HEK293 (cell line): ENCODE measurements around the gene OSBPL1A.

ENCODE experiments used
- GLI2 ChIP-seq: fragments of 450-650 bp; formaldehyde crosslinking; IDR thresholded peaks from 2 replicates; pipeline ENCODE4; 2017; ENCODE audit warnings: missing biosample characterization, missing genetic modification characterization, low read depth, borderline replicate concordance
- MEIS1 ChIP-seq: sonication (generic); formaldehyde crosslinking; IDR thresholded peaks from 2 replicates; pipeline ENCODE4 v1.8.1; 2022; ENCODE audit warnings: missing genetic modification reagents, mild to moderate bottlenecking, borderline replicate concordance
- MYNN ChIP-seq: fragments of 450-650 bp; formaldehyde crosslinking; IDR thresholded peaks from 2 replicates; pipeline ENCODE4 v1.5.1; 2016; ENCODE audit warnings: missing biosample characterization, missing genetic modification characterization, borderline replicate concordance
- PATZ1 ChIP-seq: fragments of 450-650 bp; formaldehyde crosslinking; IDR thresholded peaks from 2 replicates; pipeline ENCODE4 v1.5.1; 2016; ENCODE audit warnings: missing biosample characterization, missing genetic modification characterization
- WT1 ChIP-seq: fragments of 450-650 bp; formaldehyde crosslinking; IDR thresholded peaks from 2 replicates; pipeline ENCODE4 v1.5.1; 2016; ENCODE audit warnings: missing biosample characterization, missing genetic modification characterization
- ZBTB49 ChIP-seq: fragments of 450-650 bp; formaldehyde crosslinking; IDR thresholded peaks from 2 replicates; pipeline ENCODE4 v1.5.1; 2016; ENCODE audit warnings: missing biosample characterization, missing genetic modification characterization, low read depth
- ZFP69B ChIP-seq: fragments of 450-650 bp; formaldehyde crosslinking; IDR thresholded peaks from 2 replicates; pipeline ENCODE4 v1.5.1; 2016; ENCODE audit warnings: missing biosample characterization, missing genetic modification characterization
- ZNF266 ChIP-seq: fragments of 450-650 bp; formaldehyde crosslinking; IDR thresholded peaks from 2 replicates; pipeline ENCODE4 v1.5.1; 2016; ENCODE audit warnings: missing biosample characterization, missing genetic modification characterization, low read depth
- ZNF302 ChIP-seq: fragments of 450-650 bp; formaldehyde crosslinking; IDR thresholded peaks from 2 replicates; pipeline ENCODE4 v1.5.1; 2016; ENCODE audit warnings: missing biosample characterization, missing genetic modification characterization, low read depth
- ZNF341 ChIP-seq: fragments of 450-650 bp; formaldehyde crosslinking; IDR thresholded peaks from 2 replicates; pipeline ENCODE4; 2016; ENCODE audit warnings: low read depth, missing biosample characterization, missing genetic modification characterization
- ZNF366 ChIP-seq: fragments of 450-650 bp; formaldehyde crosslinking; conservative IDR thresholded peaks from 2 replicates; pipeline ENCODE4 v1.5.1; 2016; ENCODE audit warnings: missing biosample characterization, missing genetic modification characterization
- ZNF423 ChIP-seq: fragments of 450-650 bp; formaldehyde crosslinking; IDR thresholded peaks from 2 replicates; pipeline ENCODE4 v1.5.1; 2016; ENCODE audit warnings: missing biosample characterization, missing genetic modification characterization
- ZNF426 ChIP-seq: fragments of 450-650 bp; formaldehyde crosslinking; IDR thresholded peaks from 2 replicates; pipeline ENCODE4 v1.5.1; 2017; ENCODE audit warnings: missing biosample characterization, missing genetic modification characterization, mild to moderate bottlenecking, inconsistent platforms, moderate library complexity
- ZNF529 ChIP-seq: fragments of 450-650 bp; formaldehyde crosslinking; IDR thresholded peaks from 2 replicates; pipeline ENCODE4 v1.5.1; 2017; ENCODE audit warnings: missing genetic modification characterization, missing biosample characterization; ENCODE audit not compliant: insufficient replicate concordance
- ZNF629 ChIP-seq: fragments of 450-650 bp; formaldehyde crosslinking; IDR thresholded peaks from 2 replicates; pipeline ENCODE4 v1.5.1; 2017; ENCODE audit warnings: missing biosample characterization, missing genetic modification characterization
- ZNF701 ChIP-seq: fragments of 450-650 bp; formaldehyde crosslinking; IDR thresholded peaks from 2 replicates; pipeline ENCODE4 v1.5.1; 2016; ENCODE audit warnings: missing biosample characterization, missing genetic modification characterization
- ZSCAN16 ChIP-seq: fragments of 450-650 bp; formaldehyde crosslinking; IDR thresholded peaks from 2 replicates; pipeline ENCODE4 v1.5.1; 2016; ENCODE audit warnings: missing biosample characterization, missing genetic modification characterization
- TF ChIP-seq, protein P1 (sequence below): fragments of 450-650 bp; formaldehyde crosslinking; IDR thresholded peaks from 2 replicates; pipeline ENCODE4 v1.5.1; 2016; ENCODE audit warnings: missing biosample characterization, missing genetic modification characterization
- TF ChIP-seq, protein P2 (sequence below): fragments of 450-650 bp; formaldehyde crosslinking; IDR thresholded peaks from 2 replicates; pipeline ENCODE4 v1.5.1; 2016; ENCODE audit warnings: missing biosample characterization, missing genetic modification characterization, borderline replicate concordance
- TF ChIP-seq, protein P3 (sequence below): fragments of 450-650 bp; formaldehyde crosslinking; IDR thresholded peaks from 2 replicates; pipeline ENCODE4 v1.5.1; 2016; ENCODE audit warnings: missing biosample characterization, missing genetic modification characterization
- TF ChIP-seq, protein P4 (sequence below): fragments of 450-650 bp; formaldehyde crosslinking; IDR thresholded peaks from 2 replicates; pipeline ENCODE4 v1.5.1; 2016; ENCODE audit warnings: missing biosample characterization, missing genetic modification characterization, borderline replicate concordance

The OSBPL1A gene

DNA sequence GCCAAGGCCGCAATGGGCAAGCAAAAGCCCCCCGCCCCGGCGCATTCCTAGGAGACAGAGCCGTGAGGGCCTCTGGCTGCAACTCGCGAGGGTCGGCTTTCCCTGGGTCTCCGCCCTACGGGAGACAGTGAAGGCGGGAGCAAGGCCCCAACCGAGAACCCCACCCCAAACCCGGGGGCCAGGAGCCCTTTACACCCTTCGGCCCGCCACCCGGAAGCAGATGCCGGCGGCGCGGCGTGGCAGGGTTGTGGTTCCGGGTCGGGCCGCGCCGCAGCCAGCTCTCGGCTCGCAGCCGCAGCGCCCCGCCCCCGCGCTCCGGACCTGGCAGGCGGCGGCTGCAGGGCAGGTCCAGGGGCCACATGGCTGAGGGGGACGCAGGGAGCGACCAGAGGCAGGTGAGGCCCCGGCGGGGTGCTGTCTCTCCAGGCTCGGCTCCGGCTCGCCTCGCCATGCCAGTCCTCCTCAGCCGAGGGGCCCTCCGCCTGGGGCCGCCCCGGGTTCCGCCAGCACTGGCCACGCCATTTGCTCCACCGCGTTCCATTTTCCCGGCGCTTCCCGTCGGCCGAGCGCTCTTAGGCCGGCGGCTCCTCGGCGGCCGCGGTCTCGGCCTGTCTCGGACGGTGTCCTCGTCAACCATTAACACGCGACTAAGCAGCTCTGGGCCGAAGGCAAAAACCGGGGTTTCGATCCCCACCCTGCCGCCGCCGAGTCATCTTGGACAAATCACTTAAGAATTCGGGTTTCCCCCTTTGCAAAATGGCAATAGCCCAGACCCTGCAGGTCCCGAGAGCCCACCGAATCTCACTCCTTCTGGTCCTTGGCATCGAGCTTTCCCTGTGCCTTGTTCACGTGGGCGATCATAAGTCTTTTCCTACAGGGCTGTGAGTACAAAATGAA lies 29.0 kb upstream of the OSBPL1A start, which contains the start of gene IMPACT (continued):
- TF ChIP-seq, protein P1, sequence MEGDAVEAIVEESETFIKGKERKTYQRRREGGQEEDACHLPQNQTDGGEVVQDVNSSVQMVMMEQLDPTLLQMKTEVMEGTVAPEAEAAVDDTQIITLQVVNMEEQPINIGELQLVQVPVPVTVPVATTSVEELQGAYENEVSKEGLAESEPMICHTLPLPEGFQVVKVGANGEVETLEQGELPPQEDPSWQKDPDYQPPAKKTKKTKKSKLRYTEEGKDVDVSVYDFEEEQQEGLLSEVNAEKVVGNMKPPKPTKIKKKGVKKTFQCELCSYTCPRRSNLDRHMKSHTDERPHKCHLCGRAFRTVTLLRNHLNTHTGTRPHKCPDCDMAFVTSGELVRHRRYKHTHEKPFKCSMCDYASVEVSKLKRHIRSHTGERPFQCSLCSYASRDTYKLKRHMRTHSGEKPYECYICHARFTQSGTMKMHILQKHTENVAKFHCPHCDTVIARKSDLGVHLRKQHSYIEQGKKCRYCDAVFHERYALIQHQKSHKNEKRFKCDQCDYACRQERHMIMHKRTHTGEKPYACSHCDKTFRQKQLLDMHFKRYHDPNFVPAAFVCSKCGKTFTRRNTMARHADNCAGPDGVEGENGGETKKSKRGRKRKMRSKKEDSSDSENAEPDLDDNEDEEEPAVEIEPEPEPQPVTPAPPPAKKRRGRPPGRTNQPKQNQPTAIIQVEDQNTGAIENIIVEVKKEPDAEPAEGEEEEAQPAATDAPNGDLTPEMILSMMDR (tag by site-specific recombination): peak; percentile 21; the same call in 1 of the 2 replicates
- no peak for TF ChIP-seq WT1 (tag by site-specific recombination)
- TF ChIP-seq, protein P2, sequence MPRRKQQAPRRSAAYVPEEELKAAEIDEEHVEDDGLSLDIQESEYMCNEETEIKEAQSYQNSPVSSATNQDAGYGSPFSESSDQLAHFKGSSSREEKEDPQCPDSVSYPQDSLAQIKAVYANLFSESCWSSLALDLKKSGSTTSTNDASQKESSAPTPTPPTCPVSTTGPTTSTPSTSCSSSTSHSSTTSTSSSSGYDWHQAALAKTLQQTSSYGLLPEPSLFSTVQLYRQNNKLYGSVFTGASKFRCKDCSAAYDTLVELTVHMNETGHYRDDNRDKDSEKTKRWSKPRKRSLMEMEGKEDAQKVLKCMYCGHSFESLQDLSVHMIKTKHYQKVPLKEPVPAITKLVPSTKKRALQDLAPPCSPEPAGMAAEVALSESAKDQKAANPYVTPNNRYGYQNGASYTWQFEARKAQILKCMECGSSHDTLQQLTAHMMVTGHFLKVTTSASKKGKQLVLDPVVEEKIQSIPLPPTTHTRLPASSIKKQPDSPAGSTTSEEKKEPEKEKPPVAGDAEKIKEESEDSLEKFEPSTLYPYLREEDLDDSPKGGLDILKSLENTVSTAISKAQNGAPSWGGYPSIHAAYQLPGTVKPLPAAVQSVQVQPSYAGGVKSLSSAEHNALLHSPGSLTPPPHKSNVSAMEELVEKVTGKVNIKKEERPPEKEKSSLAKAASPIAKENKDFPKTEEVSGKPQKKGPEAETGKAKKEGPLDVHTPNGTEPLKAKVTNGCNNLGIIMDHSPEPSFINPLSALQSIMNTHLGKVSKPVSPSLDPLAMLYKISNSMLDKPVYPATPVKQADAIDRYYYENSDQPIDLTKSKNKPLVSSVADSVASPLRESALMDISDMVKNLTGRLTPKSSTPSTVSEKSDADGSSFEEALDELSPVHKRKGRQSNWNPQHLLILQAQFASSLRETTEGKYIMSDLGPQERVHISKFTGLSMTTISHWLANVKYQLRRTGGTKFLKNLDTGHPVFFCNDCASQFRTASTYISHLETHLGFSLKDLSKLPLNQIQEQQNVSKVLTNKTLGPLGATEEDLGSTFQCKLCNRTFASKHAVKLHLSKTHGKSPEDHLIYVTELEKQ: no peak
- TF ChIP-seq ZNF529 (tag by site-specific recombination): no peak
- TF ChIP-seq ZFP69B (tag by site-specific recombination): no peak
- TF ChIP-seq, protein P3, sequence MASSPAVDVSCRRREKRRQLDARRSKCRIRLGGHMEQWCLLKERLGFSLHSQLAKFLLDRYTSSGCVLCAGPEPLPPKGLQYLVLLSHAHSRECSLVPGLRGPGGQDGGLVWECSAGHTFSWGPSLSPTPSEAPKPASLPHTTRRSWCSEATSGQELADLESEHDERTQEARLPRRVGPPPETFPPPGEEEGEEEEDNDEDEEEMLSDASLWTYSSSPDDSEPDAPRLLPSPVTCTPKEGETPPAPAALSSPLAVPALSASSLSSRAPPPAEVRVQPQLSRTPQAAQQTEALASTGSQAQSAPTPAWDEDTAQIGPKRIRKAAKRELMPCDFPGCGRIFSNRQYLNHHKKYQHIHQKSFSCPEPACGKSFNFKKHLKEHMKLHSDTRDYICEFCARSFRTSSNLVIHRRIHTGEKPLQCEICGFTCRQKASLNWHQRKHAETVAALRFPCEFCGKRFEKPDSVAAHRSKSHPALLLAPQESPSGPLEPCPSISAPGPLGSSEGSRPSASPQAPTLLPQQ (tag by site-specific recombination): peak; percentile 76
- TF ChIP-seq ZNF302: no peak
- TF ChIP-seq ZSCAN16 (tag by site-specific recombination): no peak
- no peak for TF ChIP-seq ZNF426 (tag by site-specific recombination)
- TF ChIP-seq ZNF266 (tag by site-specific recombination): no peak
- no peak for TF ChIP-seq MEIS1 (CRISPR knock-in tag)
- peak; percentile 95 for TF ChIP-seq PATZ1 (tag by site-specific recombination)
- TF ChIP-seq ZNF423 (tag by site-specific recombination): no peak
- TF ChIP-seq ZNF629 (tag by site-specific recombination): no peak
- TF ChIP-seq ZNF341: no peak
- TF ChIP-seq, protein P4, sequence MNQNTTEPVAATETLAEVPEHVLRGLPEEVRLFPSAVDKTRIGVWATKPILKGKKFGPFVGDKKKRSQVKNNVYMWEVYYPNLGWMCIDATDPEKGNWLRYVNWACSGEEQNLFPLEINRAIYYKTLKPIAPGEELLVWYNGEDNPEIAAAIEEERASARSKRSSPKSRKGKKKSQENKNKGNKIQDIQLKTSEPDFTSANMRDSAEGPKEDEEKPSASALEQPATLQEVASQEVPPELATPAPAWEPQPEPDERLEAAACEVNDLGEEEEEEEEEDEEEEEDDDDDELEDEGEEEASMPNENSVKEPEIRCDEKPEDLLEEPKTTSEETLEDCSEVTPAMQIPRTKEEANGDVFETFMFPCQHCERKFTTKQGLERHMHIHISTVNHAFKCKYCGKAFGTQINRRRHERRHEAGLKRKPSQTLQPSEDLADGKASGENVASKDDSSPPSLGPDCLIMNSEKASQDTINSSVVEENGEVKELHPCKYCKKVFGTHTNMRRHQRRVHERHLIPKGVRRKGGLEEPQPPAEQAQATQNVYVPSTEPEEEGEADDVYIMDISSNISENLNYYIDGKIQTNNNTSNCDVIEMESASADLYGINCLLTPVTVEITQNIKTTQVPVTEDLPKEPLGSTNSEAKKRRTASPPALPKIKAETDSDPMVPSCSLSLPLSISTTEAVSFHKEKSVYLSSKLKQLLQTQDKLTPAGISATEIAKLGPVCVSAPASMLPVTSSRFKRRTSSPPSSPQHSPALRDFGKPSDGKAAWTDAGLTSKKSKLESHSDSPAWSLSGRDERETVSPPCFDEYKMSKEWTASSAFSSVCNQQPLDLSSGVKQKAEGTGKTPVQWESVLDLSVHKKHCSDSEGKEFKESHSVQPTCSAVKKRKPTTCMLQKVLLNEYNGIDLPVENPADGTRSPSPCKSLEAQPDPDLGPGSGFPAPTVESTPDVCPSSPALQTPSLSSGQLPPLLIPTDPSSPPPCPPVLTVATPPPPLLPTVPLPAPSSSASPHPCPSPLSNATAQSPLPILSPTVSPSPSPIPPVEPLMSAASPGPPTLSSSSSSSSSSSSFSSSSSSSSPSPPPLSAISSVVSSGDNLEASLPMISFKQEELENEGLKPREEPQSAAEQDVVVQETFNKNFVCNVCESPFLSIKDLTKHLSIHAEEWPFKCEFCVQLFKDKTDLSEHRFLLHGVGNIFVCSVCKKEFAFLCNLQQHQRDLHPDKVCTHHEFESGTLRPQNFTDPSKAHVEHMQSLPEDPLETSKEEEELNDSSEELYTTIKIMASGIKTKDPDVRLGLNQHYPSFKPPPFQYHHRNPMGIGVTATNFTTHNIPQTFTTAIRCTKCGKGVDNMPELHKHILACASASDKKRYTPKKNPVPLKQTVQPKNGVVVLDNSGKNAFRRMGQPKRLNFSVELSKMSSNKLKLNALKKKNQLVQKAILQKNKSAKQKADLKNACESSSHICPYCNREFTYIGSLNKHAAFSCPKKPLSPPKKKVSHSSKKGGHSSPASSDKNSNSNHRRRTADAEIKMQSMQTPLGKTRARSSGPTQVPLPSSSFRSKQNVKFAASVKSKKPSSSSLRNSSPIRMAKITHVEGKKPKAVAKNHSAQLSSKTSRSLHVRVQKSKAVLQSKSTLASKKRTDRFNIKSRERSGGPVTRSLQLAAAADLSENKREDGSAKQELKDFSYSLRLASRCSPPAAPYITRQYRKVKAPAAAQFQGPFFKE: no peak
- TF ChIP-seq ZNF701 (tag by site-specific recombination): no peak
- no peak for TF ChIP-seq GLI2
- no peak for TF ChIP-seq ZNF366
- no peak for TF ChIP-seq MYNN
- no peak for TF ChIP-seq ZBTB49 (tag by site-specific recombination)
